Thymus (tissue), 11 donors: ENCODE data around the gene NFATC3. TPM values are rescaled to one million over a fixed set of nuclear protein-coding genes. Genes with fewer than 3 reads are reported as not detected.
"Not testable (repeated sequence)": the region's sequence is repeated elsewhere in the genome, so short reads cannot be mapped to it uniquely, and the experiment has no call there.

ENCODE experiments used
- DNase-seq, 9 donors: peaks; one replicate each; pipeline ENCODE4 v3.0.0-alpha.2; 2013; ENCODE audit warnings: low spot score in 9 of 9, low read depth in 6 of 9, missing footprints in 1 of 9
- H3K27ac ChIP-seq, 2 donors: one replicate each; pipeline ENCODE4 v1.5.1; 2013; ENCODE audit warnings: control low read depth in 1 of 2, low read depth in 1 of 2, low read length in 1 of 2, mild to moderate bottlenecking in 1 of 2, moderate library complexity in 1 of 2
- H3K27me3 ChIP-seq, 2 donors: one replicate each; pipeline ENCODE4 v1.5.1; 2013; ENCODE audit warnings: low read length in 1 of 2; ENCODE audit not compliant: control insufficient read depth in 2 of 2, insufficient read depth in 1 of 2
- H3K36me3 ChIP-seq, 2 donors: one replicate each; pipeline ENCODE4 v1.5.1; 2013; ENCODE audit warnings: low read length in 1 of 2, mild to moderate bottlenecking in 1 of 2, moderate library complexity in 1 of 2; ENCODE audit not compliant: control insufficient read depth in 2 of 2, insufficient read depth in 2 of 2
- H3K4me1 ChIP-seq, 2 donors: one replicate each; pipeline ENCODE4 v1.5.1; 2013; ENCODE audit warnings: low read length in 2 of 2; ENCODE audit not compliant: control insufficient read depth in 2 of 2, insufficient read depth in 2 of 2
- H3K4me3 ChIP-seq, 2 donors: one replicate each; pipeline ENCODE4 v1.5.1; 2013; ENCODE audit warnings: low read length in 2 of 2, control low read depth in 1 of 2, mild to moderate bottlenecking in 1 of 2
- H3K9me3 ChIP-seq, 2 donors: one replicate each; pipeline ENCODE4 v1.5.1; 2013; ENCODE audit warnings: low read length in 1 of 2, mild to moderate bottlenecking in 1 of 2; ENCODE audit not compliant: control insufficient read depth in 2 of 2, insufficient read depth in 1 of 2
- WGBS: extraction: QIAGEN DNeasy Blood & Tissue Kit; methylation state at CpG from one replicate; pipeline ENCODE4 v1.1.7; 2013; 5-methylcytosine and 5-hydroxymethylcytosine counted together
- polyA plus RNA-seq: library from polyadenylated mRNA; stranded (reverse); fragments of 200-250 nt; gene quantifications from one replicate; pipeline ENCODE4 v1.2.3, GENCODE V29; 2013
- total RNA-seq: library from RNA; stranded (reverse); fragments of 120-200 nt; gene quantifications from one replicate; pipeline ENCODE4 v1.2.4, GENCODE V29; 2013
- donor health status: healthy.

Gene NFATC3
- total and polyA plus RNA-seq, 2 donors: 37.4 to 149 TPM

- H3K27ac ChIP-seq, DNase-seq, H3K9me3 ChIP-seq, H3K4me3 ChIP-seq, H3K27me3 ChIP-seq: not testable (repeated sequence)
- H3K36me3 ChIP-seq: peaks cover 24 to 77% of the 10 kb centered on the region in 2 donors
- WGBS: 95% methylated on average over 4 of the region's 4 CpGs
- H3K4me1 ChIP-seq: peaks cover 4 to 19% of the 10 kb centered on the region in 2 donors
Observed at GRCh38 chr16:68133000-68133399, 47.8 kb downstream of the NFATC3 start.

- DNase-seq: no peak
- no peaks in the 10 kb centered on the region for H3K9me3 ChIP-seq
- WGBS: 97% methylated on average over 1 of the region's 1 CpG
- H3K36me3 ChIP-seq: peaks cover 19 to 83% of the 10 kb centered on the region in 2 donors
- no peak overlapping the region for H3K27ac ChIP-seq
- H3K4me3 ChIP-seq: no peak overlapping the region
- H3K4me1 ChIP-seq: peaks cover 4 to 9% of the 10 kb centered on the region in 2 donors
- no peaks in the 10 kb centered on the region for H3K27me3 ChIP-seq
Observed at GRCh38 chr16:68134644-68135043, 49.5 kb downstream of the NFATC3 start.

- Histone ChIP-seq H3K27ac (no peak overlapping the region), H3K4me3 (no peak overlapping the region), H3K27me3 (no peaks in the 10 kb centered on the region), H3K4me1 (peaks cover 3% of the 10 kb centered on the region in 2 donors), H3K9me3 (no peaks in the 10 kb centered on the region), H3K36me3 (peaks cover 22 to 86% of the 10 kb centered on the region in 2 donors)
- DNase-seq: no peak
- 98% methylated on average over 3 of the region's 3 CpGs for WGBS
Observed at GRCh38 chr16:68136515-68136914, 51.3 kb downstream of the NFATC3 start.

DNA sequence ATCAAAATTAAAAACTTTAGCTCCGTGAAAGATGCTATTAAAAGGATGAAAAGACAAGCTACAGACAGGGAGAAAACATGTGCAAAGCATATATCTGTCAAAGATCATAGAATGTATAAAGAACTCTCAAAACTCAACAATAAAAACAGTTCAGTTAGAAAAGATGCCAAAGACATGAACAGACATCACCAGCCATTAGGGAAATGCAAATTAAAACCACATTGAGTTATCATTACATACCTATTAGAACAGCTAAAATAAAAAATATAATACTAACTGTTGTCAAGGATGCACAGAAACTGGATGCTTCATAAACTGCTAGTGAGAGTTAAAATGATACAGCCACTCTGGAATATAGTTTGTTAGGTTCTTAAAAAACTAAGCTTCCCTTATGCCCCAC lies 58.8 kb downstream of the NFATC3 start:
- Histone ChIP-seq H3K9me3 (no peaks in the 10 kb centered on the region), H3K4me3 (no peak overlapping the region), H3K36me3 (peaks cover 14 to 83% of the 10 kb centered on the region in 2 donors), H3K27me3 (no peaks in the 10 kb centered on the region), H3K4me1 (no peaks in the 10 kb centered on the region), H3K27ac (no peak overlapping the region)
- 97% methylated on average over 1 of the region's 1 CpG for WGBS
- DNase-seq: no peak

- peaks cover 18 to 85% of the 10 kb centered on the region in 2 donors for H3K36me3 ChIP-seq
- no peaks in the 10 kb centered on the region for H3K27me3 ChIP-seq
- H3K9me3 ChIP-seq: no peaks in the 10 kb centered on the region
- no peak overlapping the region for H3K4me3 ChIP-seq
- no peak overlapping the region for H3K27ac ChIP-seq
- WGBS: 91% methylated on average over 2 of the region's 2 CpGs
- no peaks in the 10 kb centered on the region for H3K4me1 ChIP-seq
- DNase-seq: no peak
Observed at GRCh38 chr16:68146585-68146984, 61.4 kb downstream of the NFATC3 start.

DNA sequence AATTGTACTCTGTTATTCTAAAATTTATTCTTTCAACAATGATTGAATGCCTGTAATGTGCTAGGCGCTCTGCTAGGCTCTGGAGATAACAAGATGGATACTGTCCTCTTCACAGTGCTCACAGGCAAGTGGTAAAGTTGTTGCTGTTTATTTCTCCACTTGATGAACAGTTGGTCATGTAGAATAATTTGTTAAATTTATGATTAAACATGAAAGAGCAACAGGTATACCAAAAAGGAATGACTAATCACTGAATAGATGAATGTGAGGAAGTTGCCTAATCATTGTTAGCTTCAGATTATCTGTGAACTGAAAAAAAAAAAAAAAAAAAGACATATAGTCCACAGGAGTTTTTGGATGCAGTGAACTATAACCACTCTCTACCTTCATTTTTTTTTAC lies 62.3 kb downstream of the NFATC3 start:
- Histone ChIP-seq H3K36me3 (peaks cover 22 to 80% of the 10 kb centered on the region in 2 donors), H3K4me1 (no peaks in the 10 kb centered on the region), H3K27me3 (no peaks in the 10 kb centered on the region), H3K27ac (no peak overlapping the region), H3K4me3 (no peak overlapping the region), H3K9me3 (no peaks in the 10 kb centered on the region)
- WGBS: 97% methylated on average over 1 of the region's 1 CpG
- DNase-seq: no peak

DNA sequence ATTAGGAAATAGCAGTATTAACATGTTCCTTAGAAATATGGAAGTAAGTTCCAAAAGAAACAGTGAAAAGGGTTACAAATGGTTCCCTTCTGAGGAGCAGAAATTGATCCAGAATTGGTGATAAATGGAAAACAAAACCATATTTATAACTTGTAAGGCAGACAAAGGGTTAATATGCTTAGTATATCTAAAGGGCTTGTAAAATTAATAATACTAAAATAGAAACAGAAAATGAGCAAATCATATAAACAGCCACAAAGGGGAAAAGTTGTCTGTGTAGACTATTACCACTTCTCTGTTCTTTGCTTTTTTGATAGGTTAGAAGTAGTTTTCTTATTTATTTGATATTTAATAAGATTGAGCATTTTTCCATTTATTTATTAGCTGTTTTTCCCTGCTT lies 64.4 kb downstream of the NFATC3 start:
- no peak for DNase-seq
- no peaks in the 10 kb centered on the region for H3K9me3 ChIP-seq
- no peaks in the 10 kb centered on the region for H3K27me3 ChIP-seq
- peaks cover 20 to 80% of the 10 kb centered on the region in 2 donors for H3K36me3 ChIP-seq
- H3K4me3 ChIP-seq: no peak overlapping the region
- H3K27ac ChIP-seq: no peak overlapping the region
- no peaks in the 10 kb centered on the region for H3K4me1 ChIP-seq

- WGBS: 98% methylated on average over 3 of the region's 3 CpGs
- Histone ChIP-seq H3K9me3 (no peaks in the 10 kb centered on the region), H3K4me3 (no peak overlapping the region), H3K27me3 (no peaks in the 10 kb centered on the region), H3K36me3 (peaks cover 42 to 90% of the 10 kb centered on the region in 2 donors), H3K4me1 (no peaks in the 10 kb centered on the region), H3K27ac (no peak overlapping the region)
- no peak for DNase-seq
Observed at GRCh38 chr16:68155425-68155824, 70.3 kb downstream of the NFATC3 start.

GRCh38 chr16:68162413-68162812 lies 77.2 kb downstream of the NFATC3 start:
- Histone ChIP-seq H3K27me3 (no peaks in the 10 kb centered on the region), H3K36me3 (peaks cover 43 to 66% of the 10 kb centered on the region in 2 donors), H3K9me3 (no peaks in the 10 kb centered on the region), H3K4me1 (no peaks in the 10 kb centered on the region), H3K27ac (no peak overlapping the region), H3K4me3 (no peak overlapping the region)
- no peak for DNase-seq
- 98% methylated on average over 2 of the region's 2 CpGs for WGBS

GRCh38 chr16:68163275-68163674 lies 78.1 kb downstream of the NFATC3 start:
- not testable (repeated sequence) for H3K27me3 ChIP-seq, H3K27ac ChIP-seq
- 97% methylated on average over 31 of the region's 31 CpGs for WGBS

More at GRCh38 chr16:68163275-68163674, 78.1 kb downstream of the NFATC3 start:
- H3K4me1 ChIP-seq, H3K9me3 ChIP-seq, H3K4me3 ChIP-seq, DNase-seq: not testable (repeated sequence)
- H3K36me3 ChIP-seq: peaks cover 48 to 65% of the 10 kb centered on the region in 2 donors
